ENCODE data around the gene CBX4. TPM values are rescaled to one million over a fixed set of nuclear protein-coding genes. Genes with fewer than 3 reads are reported as not detected.
A peak's percentile ranks its signal among the peaks of the same experiment; 100 is the strongest.

CBX4 gene
- total and polyA plus RNA-seq, 2 of the 13 experiments (the other 11 are each of a cell fraction or from before 2014, with no cell fraction given), result 25.8 to 50.8 TPM

DNA sequence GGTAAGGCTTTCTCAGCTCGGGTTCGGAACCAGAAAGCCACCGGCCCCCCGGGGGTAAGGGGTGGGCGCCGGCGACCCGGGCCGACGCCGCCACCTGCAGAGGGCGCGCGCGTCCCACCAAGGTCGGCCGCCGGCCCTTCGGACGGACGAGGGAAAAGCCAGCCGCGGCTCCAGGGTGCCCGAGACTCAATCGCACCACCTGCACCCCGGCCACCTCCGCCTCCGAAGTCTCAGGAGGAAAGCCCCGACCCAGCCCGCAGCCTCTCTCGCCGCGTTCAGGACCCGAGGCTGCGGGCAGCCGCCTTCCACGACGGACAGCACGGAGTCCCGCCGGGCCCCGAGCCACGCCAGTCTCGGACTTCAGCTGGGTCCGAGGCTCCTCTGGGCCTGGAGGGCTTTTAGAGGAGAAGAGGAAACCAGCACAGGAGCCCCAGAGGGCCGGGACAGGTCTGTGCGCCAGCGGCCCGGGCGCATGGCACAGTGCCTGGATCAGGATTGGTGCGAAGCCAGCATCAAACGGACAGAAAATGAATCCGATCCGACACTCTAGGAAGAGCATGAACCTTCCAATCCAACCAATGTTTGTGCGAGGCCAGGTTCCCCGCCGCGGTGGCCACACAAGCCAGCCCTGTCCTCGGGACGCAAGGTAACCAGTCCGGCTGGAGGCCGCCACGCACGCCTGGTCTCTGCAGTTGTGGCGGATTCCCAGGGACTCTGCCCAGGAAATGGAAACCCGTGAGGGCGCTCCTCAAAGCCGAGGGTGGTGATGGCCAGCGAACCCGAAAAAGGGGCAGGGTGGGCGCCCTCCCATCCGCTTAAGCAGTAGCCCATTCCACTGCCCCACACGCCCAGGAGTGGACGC, 49.1 kb downstream of the CBX4 start (continued):
- TF ChIP-seq ZNF614 (CRISPR knock-in tag; IDR thresholded peaks at IDR 0.05; ENCODE audit: borderline replicate concordance) (no peak), RBFOX2 (IDR thresholded peaks at IDR 0.05; ENCODE audit: low read depth, low read length) (no peak), REXO4 (CRISPR knock-in tag; IDR thresholded peaks at IDR 0.05; ENCODE audit: borderline replicate concordance) (no peak), ZNF383 (CRISPR knock-in tag; IDR thresholded peaks at IDR 0.05; ENCODE audit: borderline replicate concordance) (no peak), ZNF121 (CRISPR knock-in tag; IDR thresholded peaks at IDR 0.05) (no peak), PHF20 (CRISPR knock-in tag; IDR thresholded peaks at IDR 0.05) (no peak; the same call in 1 of the 2 replicates), FOXM1 (CRISPR knock-in tag; IDR thresholded peaks at IDR 0.05) (0 out of 2 replicates have a peak, but pooled peaks have one; percentile 12), SIN3A (IDR thresholded peaks at IDR 0.05; ENCODE audit: borderline replicate concordance, low read depth, low read length) (0 out of 2 replicates have a peak, but pooled peaks have one; percentile 24), ZNF83 (CRISPR knock-in tag; IDR thresholded peaks at IDR 0.05; ENCODE audit: borderline replicate concordance) (no peak), ZNF772 (CRISPR knock-in tag; IDR thresholded peaks at IDR 0.05) (no peak), SOX13 (IDR thresholded peaks at IDR 0.05) (no peak; the same call in 1 of the 2 replicates), SOX13 (CRISPR knock-in tag; conservative IDR thresholded peaks at IDR 0.05 in 1 of 2, IDR thresholded peaks at IDR 0.05 in 1 of 2) (no peak), ZKSCAN5 (CRISPR knock-in tag; IDR thresholded peaks at IDR 0.05) (no peak), MBD4 (IDR thresholded peaks at IDR 0.05; ENCODE audit: borderline replicate concordance, low read length) (no peak)
- TF ChIP-seq, protein P1, sequence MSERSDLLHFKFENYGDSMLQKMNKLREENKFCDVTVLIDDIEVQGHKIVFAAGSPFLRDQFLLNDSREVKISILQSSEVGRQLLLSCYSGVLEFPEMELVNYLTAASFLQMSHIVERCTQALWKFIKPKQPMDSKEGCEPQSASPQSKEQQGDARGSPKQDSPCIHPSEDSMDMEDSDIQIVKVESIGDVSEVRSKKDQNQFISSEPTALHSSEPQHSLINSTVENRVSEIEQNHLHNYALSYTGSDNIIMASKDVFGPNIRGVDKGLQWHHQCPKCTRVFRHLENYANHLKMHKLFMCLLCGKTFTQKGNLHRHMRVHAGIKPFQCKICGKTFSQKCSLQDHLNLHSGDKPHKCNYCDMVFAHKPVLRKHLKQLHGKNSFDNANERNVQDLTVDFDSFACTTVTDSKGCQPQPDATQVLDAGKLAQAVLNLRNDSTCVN (CRISPR knock-in tag; IDR thresholded peaks at IDR 0.05; ENCODE audit: borderline replicate concordance), result no peak
- TF ChIP-seq, protein P2, sequence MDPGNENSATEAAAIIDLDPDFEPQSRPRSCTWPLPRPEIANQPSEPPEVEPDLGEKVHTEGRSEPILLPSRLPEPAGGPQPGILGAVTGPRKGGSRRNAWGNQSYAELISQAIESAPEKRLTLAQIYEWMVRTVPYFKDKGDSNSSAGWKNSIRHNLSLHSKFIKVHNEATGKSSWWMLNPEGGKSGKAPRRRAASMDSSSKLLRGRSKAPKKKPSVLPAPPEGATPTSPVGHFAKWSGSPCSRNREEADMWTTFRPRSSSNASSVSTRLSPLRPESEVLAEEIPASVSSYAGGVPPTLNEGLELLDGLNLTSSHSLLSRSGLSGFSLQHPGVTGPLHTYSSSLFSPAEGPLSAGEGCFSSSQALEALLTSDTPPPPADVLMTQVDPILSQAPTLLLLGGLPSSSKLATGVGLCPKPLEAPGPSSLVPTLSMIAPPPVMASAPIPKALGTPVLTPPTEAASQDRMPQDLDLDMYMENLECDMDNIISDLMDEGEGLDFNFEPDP (CRISPR knock-in tag; conservative IDR thresholded peaks at IDR 0.05), result no peak
- TF ChIP-seq, protein P3, sequence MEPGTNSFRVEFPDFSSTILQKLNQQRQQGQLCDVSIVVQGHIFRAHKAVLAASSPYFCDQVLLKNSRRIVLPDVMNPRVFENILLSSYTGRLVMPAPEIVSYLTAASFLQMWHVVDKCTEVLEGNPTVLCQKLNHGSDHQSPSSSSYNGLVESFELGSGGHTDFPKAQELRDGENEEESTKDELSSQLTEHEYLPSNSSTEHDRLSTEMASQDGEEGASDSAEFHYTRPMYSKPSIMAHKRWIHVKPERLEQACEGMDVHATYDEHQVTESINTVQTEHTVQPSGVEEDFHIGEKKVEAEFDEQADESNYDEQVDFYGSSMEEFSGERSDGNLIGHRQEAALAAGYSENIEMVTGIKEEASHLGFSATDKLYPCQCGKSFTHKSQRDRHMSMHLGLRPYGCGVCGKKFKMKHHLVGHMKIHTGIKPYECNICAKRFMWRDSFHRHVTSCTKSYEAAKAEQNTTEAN (CRISPR knock-in tag; conservative IDR thresholded peaks at IDR 0.05), result no peak
- TF ChIP-seq, protein P4, sequence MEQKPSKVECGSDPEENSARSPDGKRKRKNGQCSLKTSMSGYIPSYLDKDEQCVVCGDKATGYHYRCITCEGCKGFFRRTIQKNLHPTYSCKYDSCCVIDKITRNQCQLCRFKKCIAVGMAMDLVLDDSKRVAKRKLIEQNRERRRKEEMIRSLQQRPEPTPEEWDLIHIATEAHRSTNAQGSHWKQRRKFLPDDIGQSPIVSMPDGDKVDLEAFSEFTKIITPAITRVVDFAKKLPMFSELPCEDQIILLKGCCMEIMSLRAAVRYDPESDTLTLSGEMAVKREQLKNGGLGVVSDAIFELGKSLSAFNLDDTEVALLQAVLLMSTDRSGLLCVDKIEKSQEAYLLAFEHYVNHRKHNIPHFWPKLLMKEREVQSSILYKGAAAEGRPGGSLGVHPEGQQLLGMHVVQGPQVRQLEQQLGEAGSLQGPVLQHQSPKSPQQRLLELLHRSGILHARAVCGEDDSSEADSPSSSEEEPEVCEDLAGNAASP (CRISPR knock-in tag; IDR thresholded peaks at IDR 0.05; ENCODE audit: borderline replicate concordance), result no peak
- TF ChIP-seq, protein P5, sequence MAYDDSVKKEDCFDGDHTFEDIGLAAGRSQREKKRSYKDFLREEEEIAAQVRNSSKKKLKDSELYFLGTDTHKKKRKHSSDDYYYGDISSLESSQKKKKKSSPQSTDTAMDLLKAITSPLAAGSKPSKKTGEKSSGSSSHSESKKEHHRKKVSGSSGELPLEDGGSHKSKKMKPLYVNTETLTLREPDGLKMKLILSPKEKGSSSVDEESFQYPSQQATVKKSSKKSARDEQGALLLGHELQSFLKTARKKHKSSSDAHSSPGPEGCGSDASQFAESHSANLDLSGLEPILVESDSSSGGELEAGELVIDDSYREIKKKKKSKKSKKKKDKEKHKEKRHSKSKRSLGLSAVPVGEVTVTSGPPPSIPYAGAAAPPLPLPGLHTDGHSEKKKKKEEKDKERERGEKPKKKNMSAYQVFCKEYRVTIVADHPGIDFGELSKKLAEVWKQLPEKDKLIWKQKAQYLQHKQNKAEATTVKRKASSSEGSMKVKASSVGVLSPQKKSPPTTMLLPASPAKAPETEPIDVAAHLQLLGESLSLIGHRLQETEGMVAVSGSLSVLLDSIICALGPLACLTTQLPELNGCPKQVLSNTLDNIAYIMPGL (CRISPR knock-in tag; IDR thresholded peaks at IDR 0.05; ENCODE audit: borderline replicate concordance in 1 of 2, low read depth in 1 of 2), result peak; percentile 30 to 77; a peak in 3 of 4 replicates
- TF ChIP-seq, protein P6, sequence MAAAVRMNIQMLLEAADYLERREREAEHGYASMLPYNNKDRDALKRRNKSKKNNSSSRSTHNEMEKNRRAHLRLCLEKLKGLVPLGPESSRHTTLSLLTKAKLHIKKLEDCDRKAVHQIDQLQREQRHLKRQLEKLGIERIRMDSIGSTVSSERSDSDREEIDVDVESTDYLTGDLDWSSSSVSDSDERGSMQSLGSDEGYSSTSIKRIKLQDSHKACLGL (CRISPR knock-in tag; IDR thresholded peaks at IDR 0.05), result peak; percentile 79
